SK-N-SH (cell line): ENCODE results near the gene PTPRJ.

Experiments used
- NFIC ChIP-seq: IDR thresholded peaks from 2 replicates; pipeline ENCODE4 v1.4.0; 2012; ENCODE audit warnings: borderline replicate concordance
- TF ChIP-seq, protein P1 (sequence below): fragments of 150-350 bp; IDR thresholded peaks from 2 replicates; pipeline ENCODE4 v1.6.1; 2017; ENCODE audit warnings: antibody characterized with exemption, low read length, low read depth, borderline replicate concordance
- TF ChIP-seq, protein P2 (sequence below): fragments of 200-600 bp; sonication (generic); IDR thresholded peaks from 2 replicates; pipeline ENCODE4 v1.6.1; 2017; ENCODE audit warnings: antibody characterized with exemption, mild to moderate bottlenecking, moderate library complexity

DNA sequence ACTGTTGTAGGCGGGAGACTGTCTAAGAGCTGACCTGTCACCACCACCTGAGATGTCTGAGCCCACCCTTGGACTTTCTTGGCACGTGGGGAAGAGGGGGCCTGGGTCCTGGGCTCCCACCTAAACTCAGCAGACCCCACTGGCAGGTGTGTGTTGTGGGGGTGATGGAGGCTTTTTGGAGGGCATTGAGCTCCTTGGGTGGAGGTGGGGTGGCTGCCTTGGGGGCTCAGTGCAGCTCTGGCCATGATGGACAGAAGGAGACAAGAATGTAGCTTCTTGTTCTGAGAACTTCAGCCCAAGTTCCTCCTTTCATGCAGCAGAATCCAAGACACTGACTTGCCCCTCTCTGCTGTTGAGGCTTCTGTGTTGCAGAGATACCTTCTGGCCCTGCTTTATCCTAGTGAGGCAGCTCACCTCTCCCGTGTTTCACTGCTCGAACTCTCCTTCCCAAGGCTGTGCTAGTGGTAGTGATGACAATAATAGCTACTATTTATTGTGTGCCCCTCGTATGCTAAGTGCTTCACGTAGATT is 119.6 kb downstream of the PTPRJ start:
- TF ChIP-seq, protein P1, sequence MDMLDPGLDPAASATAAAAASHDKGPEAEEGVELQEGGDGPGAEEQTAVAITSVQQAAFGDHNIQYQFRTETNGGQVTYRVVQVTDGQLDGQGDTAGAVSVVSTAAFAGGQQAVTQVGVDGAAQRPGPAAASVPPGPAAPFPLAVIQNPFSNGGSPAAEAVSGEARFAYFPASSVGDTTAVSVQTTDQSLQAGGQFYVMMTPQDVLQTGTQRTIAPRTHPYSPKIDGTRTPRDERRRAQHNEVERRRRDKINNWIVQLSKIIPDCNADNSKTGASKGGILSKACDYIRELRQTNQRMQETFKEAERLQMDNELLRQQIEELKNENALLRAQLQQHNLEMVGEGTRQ = no peak
- TF ChIP-seq, protein P2, sequence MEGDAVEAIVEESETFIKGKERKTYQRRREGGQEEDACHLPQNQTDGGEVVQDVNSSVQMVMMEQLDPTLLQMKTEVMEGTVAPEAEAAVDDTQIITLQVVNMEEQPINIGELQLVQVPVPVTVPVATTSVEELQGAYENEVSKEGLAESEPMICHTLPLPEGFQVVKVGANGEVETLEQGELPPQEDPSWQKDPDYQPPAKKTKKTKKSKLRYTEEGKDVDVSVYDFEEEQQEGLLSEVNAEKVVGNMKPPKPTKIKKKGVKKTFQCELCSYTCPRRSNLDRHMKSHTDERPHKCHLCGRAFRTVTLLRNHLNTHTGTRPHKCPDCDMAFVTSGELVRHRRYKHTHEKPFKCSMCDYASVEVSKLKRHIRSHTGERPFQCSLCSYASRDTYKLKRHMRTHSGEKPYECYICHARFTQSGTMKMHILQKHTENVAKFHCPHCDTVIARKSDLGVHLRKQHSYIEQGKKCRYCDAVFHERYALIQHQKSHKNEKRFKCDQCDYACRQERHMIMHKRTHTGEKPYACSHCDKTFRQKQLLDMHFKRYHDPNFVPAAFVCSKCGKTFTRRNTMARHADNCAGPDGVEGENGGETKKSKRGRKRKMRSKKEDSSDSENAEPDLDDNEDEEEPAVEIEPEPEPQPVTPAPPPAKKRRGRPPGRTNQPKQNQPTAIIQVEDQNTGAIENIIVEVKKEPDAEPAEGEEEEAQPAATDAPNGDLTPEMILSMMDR = no peak
- no peak for TF ChIP-seq NFIC
